IMR-90 (cell line): ENCODE results near the gene COA4. TPM values are rescaled to one million over a fixed set of nuclear protein-coding genes. Genes with fewer than 3 reads are reported as not detected.

Source experiments
- ATAC-seq: fragments of 200-7000 bp; cut with Tn5 transposase; 2 replicates; pipeline ENCODE4 v1.9.1; 2020; ENCODE audit warnings: low read depth, mild to moderate bottlenecking, moderate library complexity
- Bru-seq: library from RNA; stranded (reverse); fragments of 400-500 nt; gene quantifications from one replicate; lab custom pipeline; 2021; lab: Mats Ljungman, UMichigan
- BruChase-seq, 2 experiments: library from RNA; stranded (reverse); fragments of 400-500 nt; gene quantifications; one replicate each; lab custom pipeline; 2021; lab: Mats Ljungman, UMichigan
- BruUV-seq: library from RNA; stranded (reverse); fragments of 400-500 nt; replicated peaks from 2 replicates; lab custom pipeline; 2021; lab: Mats Ljungman, UMichigan
- CTCF ChIA-PET: fragments of 300-600 bp; formaldehyde crosslinking; extraction: SDS; loops from one replicate; lab custom pipeline; 2021; ENCODE audit warnings: antibody characterized with exemption; lab: Yijun Ruan, JAX
- POLR2A ChIA-PET: fragments of 300-600 bp; sonication (Branson Sonifier 250); formaldehyde crosslinking; loops from one replicate; lab custom pipeline; 2022; ENCODE audit warnings: antibody characterized with exemption; ENCODE audit not compliant: unreplicated experiment; lab: Charles Lee
- DNase-seq: peaks from one replicate; pipeline ENCODE4 v3.0.0; 2013
- H2AFZ ChIP-seq: replicated peaks from 2 replicates; pipeline ENCODE3; 2013; ENCODE audit warnings: low read length, mild to moderate bottlenecking; ENCODE audit not compliant: poor library complexity
- H2AK5ac ChIP-seq: 2 replicates; pipeline ENCODE4 v1.6.1; 2013; ENCODE audit warnings: low read depth, low read length, inconsistent platforms
- H2AK9ac ChIP-seq: replicated peaks from 2 replicates; pipeline ENCODE3; 2013; ENCODE audit warnings: mild to moderate bottlenecking, low read depth, low read length, moderate library complexity; ENCODE audit not compliant: poor library complexity
- H2BK120ac ChIP-seq: 2 replicates; pipeline ENCODE4 v1.6.1; 2013; ENCODE audit warnings: low read depth, low read length, inconsistent platforms
- H2BK15ac ChIP-seq: 3 replicates; pipeline ENCODE4 v1.6.1; 2013; ENCODE audit warnings: low read depth, low read length, inconsistent platforms
- H2BK20ac ChIP-seq: 2 replicates; pipeline ENCODE4 v1.6.1; 2013; ENCODE audit warnings: low read depth, mild to moderate bottlenecking, inconsistent platforms, low read length, moderate library complexity
- H2BK5ac ChIP-seq: 2 replicates; pipeline ENCODE4 v1.6.1; 2013; ENCODE audit warnings: mild to moderate bottlenecking, low read depth, low read length, inconsistent platforms; ENCODE audit not compliant: poor library complexity, severe bottlenecking
- H3K14ac ChIP-seq: replicated peaks from 2 replicates; pipeline ENCODE4 v1.6.1; 2013; ENCODE audit warnings: low read depth, low read length, inconsistent platforms
- H3K18ac ChIP-seq: 2 replicates; pipeline ENCODE4 v1.6.1; 2013; ENCODE audit warnings: low read depth, low read length, control low read depth
- H3K23ac ChIP-seq: 2 replicates; pipeline ENCODE4 v1.6.1; 2013; ENCODE audit warnings: low read depth, low read length, inconsistent platforms
- H3K27ac ChIP-seq: 2 replicates; pipeline ENCODE4 v1.5.1; 2013; ENCODE audit warnings: mild to moderate bottlenecking, control low read depth, low read length; ENCODE audit not compliant: insufficient read depth
- H3K27me3 ChIP-seq: 2 replicates; pipeline ENCODE4 v1.6.1; 2013; ENCODE audit warnings: low read length; ENCODE audit not compliant: control insufficient read depth, insufficient read depth
- H3K36me3 ChIP-seq: 2 replicates; pipeline ENCODE4 v1.6.1; 2013; ENCODE audit warnings: low read length, mixed read lengths; ENCODE audit not compliant: control insufficient read depth, insufficient read depth
- H3K4ac ChIP-seq: 2 replicates; pipeline ENCODE4 v1.6.1; 2013; ENCODE audit warnings: low read depth, low read length, inconsistent platforms
- H3K4me1 ChIP-seq: 2 replicates; pipeline ENCODE4 v1.6.1; 2013; ENCODE audit warnings: low read length, mixed read lengths; ENCODE audit not compliant: control insufficient read depth, insufficient read depth
- H3K4me2 ChIP-seq: 2 replicates; pipeline ENCODE4 v1.6.1; 2013; ENCODE audit warnings: low read depth, mild to moderate bottlenecking, control low read depth, low read length, moderate library complexity
- H3K4me3 ChIP-seq: 2 replicates; pipeline ENCODE4 v1.5.1; 2013; ENCODE audit warnings: low read depth, mild to moderate bottlenecking, control low read depth, low read length, moderate library complexity; ENCODE audit not compliant: insufficient read depth
- H3K56ac ChIP-seq: 2 replicates; pipeline ENCODE4 v1.6.1; 2013; ENCODE audit warnings: low read length, inconsistent platforms; ENCODE audit not compliant: insufficient read depth; ENCODE audit errors: extremely low read depth
- H3K79me1 ChIP-seq, 2 experiments: 2 replicates each; pipeline ENCODE4 v1.6.1; 2013; ENCODE audit warnings: low read length in 2 of 2, inconsistent platforms in 1 of 2, low read depth in 1 of 2
- H3K9ac ChIP-seq: 2 replicates; pipeline ENCODE4 v1.6.1; 2013; ENCODE audit warnings: low read depth, low read length, control low read depth
- H3K9me1 ChIP-seq: 2 replicates; pipeline ENCODE4 v1.6.1; 2013; ENCODE audit warnings: low read length, inconsistent platforms; ENCODE audit not compliant: insufficient read depth
- H3K9me3 ChIP-seq: 2 replicates; pipeline ENCODE4 v1.6.1; 2013; ENCODE audit warnings: low read length; ENCODE audit not compliant: control insufficient read depth, insufficient read depth
- H4K20me1 ChIP-seq: 2 replicates; pipeline ENCODE4 v1.6.1; 2013; ENCODE audit warnings: low read length, inconsistent platforms; ENCODE audit not compliant: insufficient read depth
- H4K5ac ChIP-seq: 2 replicates; pipeline ENCODE4 v1.6.1; 2013; ENCODE audit warnings: mild to moderate bottlenecking, low read depth, low read length, control low read depth
- H4K8ac ChIP-seq, 2 experiments: 2 replicates each; pipeline ENCODE4 v1.6.1; 2013; ENCODE audit warnings: low read depth in 2 of 2, low read length in 2 of 2, control low read depth in 1 of 2, inconsistent platforms in 1 of 2
- H4K91ac ChIP-seq: 2 replicates; pipeline ENCODE4 v1.6.1; 2013; ENCODE audit warnings: low read depth, low read length, inconsistent platforms; ENCODE audit not compliant: insufficient read depth
- CHD1 ChIP-seq: IDR thresholded peaks from 2 replicates; pipeline ENCODE4 v1.6.1; 2012; ENCODE audit warnings: low read depth, low read length, improper control_type of control experiment
- FOS ChIP-seq: fragments of 150-350 bp; IDR thresholded peaks from 2 replicates; pipeline ENCODE4 v1.6.1; 2016; ENCODE audit warnings: low read depth, low read length
- MAZ ChIP-seq: IDR thresholded peaks from 2 replicates; pipeline ENCODE4 v1.6.1; 2012; ENCODE audit warnings: low read depth, mild to moderate bottlenecking, low read length, improper control_type of control experiment, moderate library complexity, borderline replicate concordance
- NFE2L2 ChIP-seq: fragments of 150-350 bp; IDR thresholded peaks from 2 replicates; pipeline ENCODE4 v1.6.1; 2016; ENCODE audit warnings: low read depth, mild to moderate bottlenecking, low read length
- POLR2A ChIP-seq: IDR thresholded peaks from 2 replicates; pipeline ENCODE4 v1.6.1; 2012; ENCODE audit warnings: mild to moderate bottlenecking, low read depth, low read length
- RAD21 ChIP-seq: IDR thresholded peaks from 2 replicates; pipeline ENCODE4 v1.6.1; 2012; ENCODE audit warnings: low read length, improper control_type of control experiment
- RFX5 ChIP-seq: IDR thresholded peaks from 2 replicates; pipeline ENCODE4 v1.8.0; 2012; ENCODE audit warnings: low read depth, mild to moderate bottlenecking, low read length, moderate library complexity
- SMC3 ChIP-seq: fragments of 150-350 bp; IDR thresholded peaks from 2 replicates; pipeline ENCODE4 v1.6.1; 2016; ENCODE audit warnings: low read depth, mild to moderate bottlenecking, antibody characterized with exemption, low read length, moderate library complexity
- WGBS, 2 experiments: methylation state at CpG; one replicate each; pipeline versions ENCODE4 v1.1.5 to v1.1.7; 2013; ENCODE audit warnings: missing lambda C conversion rate in 2 of 2; ENCODE audit not compliant: insufficient read length in 1 of 2; ENCODE audit errors: extremely low coverage in 2 of 2; 5-methylcytosine and 5-hydroxymethylcytosine counted together
- dilution Hi-C: fragments of 300-500 bp; cut with HindIII; formaldehyde crosslinking; loops from one replicate; pipeline ENCODE4 v1.14.3; 2018; ENCODE audit warnings: low sequenced_read_pairs; ENCODE audit not compliant: unreplicated experiment
- in situ Hi-C: fragments of 300-500 bp; cut with MboI; formaldehyde crosslinking; loops from 3 replicates; pipeline ENCODE4 v1.14.3; 2019; ENCODE audit warnings: low sequenced_read_pairs, inconsistent platforms, mixed read lengths
- intact Hi-C: fragments of 100-400 bp; cut with micrococcal nuclease; formaldehyde crosslinking; loops from 2 replicates; pipeline ENCODE4 v1.10.0; 2022
- long read RNA-seq: library from polyadenylated mRNA; unstranded; transcript quantifications from one replicate; pipeline ENCODE4 v2.0.0, GENCODE V29; 2021; ENCODE audit not compliant: unreplicated experiment
- polyA plus RNA-seq, 3 experiments: library from polyadenylated mRNA; depleted of rRNA; stranded (reverse); fragments of >200 nt; gene quantifications; 2 replicates each; pipeline ENCODE4 v1.2.3, GENCODE V29; 2012; ENCODE audit warnings: low replicate concordance in 1 of 3
- total RNA-seq: library from RNA; depleted of rRNA; stranded (reverse); fragments of >200 nt; gene quantifications from 2 replicates; pipeline ENCODE4 v1.2.3, GENCODE V29; 2012; rRNA removed
- TF ChIP-seq, protein P1 (sequence below): conservative IDR thresholded peaks from 2 replicates; pipeline ENCODE4 v1.5.1; 2012; ENCODE audit warnings: mild to moderate bottlenecking, low read depth, low read length, improper control_type of control experiment
- TF ChIP-seq, protein P2 (sequence below): fragments of 150-350 bp; IDR thresholded peaks from 2 replicates; pipeline ENCODE4 v1.6.1; 2017; ENCODE audit warnings: mild to moderate bottlenecking, antibody characterized with exemption, low read length, low read depth
- TF ChIP-seq, protein P3 (sequence below): fragments of 150-350 bp; IDR thresholded peaks from 2 replicates; pipeline ENCODE4 v1.6.1; 2016; ENCODE audit warnings: low read depth, mild to moderate bottlenecking, low read length, moderate library complexity, borderline replicate concordance

The COA4 gene
- total RNA-seq (78.0 and 95.5 TPM in 2 replicates), polyA plus RNA-seq (2012; rRNA removed) (97.4 and 117 TPM in 2 replicates), Bru-seq, nascent RNA (percentile 82 among the genes with signal in this experiment), BruChase-seq, experiment 1, labeled RNA remaining after a 6-hour chase (percentile 82 among the genes with signal in this experiment), BruChase-seq, experiment 2, labeled RNA remaining after a 2-hour chase (percentile 75 among the genes with signal in this experiment)
- polyA plus RNA-seq (2012; cell fraction: cytosol; rRNA removed), result 166 and 219 TPM in 2 replicates
- 67.1 and 69.9 TPM in 2 replicates for polyA plus RNA-seq (2012; cell fraction: nucleus; rRNA removed; ENCODE audit: low replicate concordance)
- long read RNA-seq, transcript COA4-201 (2 exons, 960 nt), result major isoform, 17 of 26 reads
- long read RNA-seq, partial matches to known transcripts, result 0 of 26 reads
- long read RNA-seq, other reads (novel, unspliced or antisense), result 9 of 26 reads

DNA sequence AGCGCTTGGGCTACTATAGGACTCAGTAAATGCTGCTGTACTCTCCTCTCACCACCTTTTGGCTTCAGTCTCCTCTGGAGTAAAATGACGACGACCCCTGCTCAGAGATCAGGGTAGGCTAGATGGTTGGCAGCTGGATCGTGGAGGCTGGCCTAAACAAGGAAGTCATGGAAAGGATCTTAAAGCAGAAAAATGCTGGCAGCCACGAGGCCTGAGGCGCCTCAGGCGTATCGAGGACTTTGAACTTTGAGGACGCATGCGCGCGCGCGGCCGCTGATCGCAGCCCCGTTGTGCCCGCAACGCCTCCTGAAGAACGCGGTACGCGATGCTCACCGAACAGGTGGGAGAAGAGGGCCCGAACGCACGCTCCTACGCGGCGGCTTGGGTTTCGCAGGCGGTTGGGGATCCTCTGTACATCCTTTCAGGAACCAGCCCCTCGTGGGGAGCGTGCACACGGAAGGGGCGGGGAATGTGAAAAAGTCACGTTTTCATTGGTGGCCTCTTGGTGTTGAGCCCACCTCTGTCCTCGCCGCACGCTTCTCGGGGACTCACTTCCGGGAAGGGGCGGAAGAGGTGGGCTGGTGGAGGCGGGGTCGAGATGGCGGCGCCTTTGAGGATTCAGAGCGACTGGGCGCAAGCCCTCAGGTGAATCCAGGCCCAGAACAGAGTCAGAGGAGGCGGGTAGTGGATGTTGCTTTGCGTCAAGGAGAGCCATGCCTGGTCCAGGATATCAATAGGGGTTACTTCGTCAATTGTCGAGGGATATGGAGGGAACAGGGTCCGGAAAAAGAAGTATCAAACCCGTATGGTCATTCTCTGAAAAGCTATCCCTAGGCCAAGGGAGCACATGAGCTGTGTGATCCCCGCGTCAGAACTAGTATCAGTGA, at the start of gene COA4, which contains the start of gene PAAF1:
Gene COA4 (minus strand): TSS at position 423 of the 887 bp plus-strand sequence. CDS start 3,468 bp downstream, outside the sequence.
Gene PAAF1 (plus strand): TSS at position 576 of the 887 bp plus-strand sequence. CDS start 23 bp downstream, at position 599.
- no peak within 1 kb of the TSS for H2BK20ac ChIP-seq
- 0% methylated on average over 27 of the region's 57 CpGs; no CpG with 5 or more reads in 1 of the 2 experiments for WGBS, 2 experiments
- H3K4me3 ChIP-seq, result peak within 1 kb of the TSS; percentile 97
- H3K9me3 ChIP-seq, result no peaks in the 10 kb centered on the region
- dilution Hi-C loops, result no loop called here
- peak within 1 kb of the TSS; percentile 57 for H2BK120ac ChIP-seq
- H3K27ac ChIP-seq, result peak within 1 kb of the TSS; percentile 99
- peak within 1 kb of the TSS; percentile 81 for H2AK5ac ChIP-seq
- H3K4me2 ChIP-seq, result peak within 1 kb of the TSS; percentile 97
- H3K4ac ChIP-seq, result peak within 1 kb of the TSS; percentile 93
- peak; percentile 95 for DNase-seq
- peak within 1 kb of the TSS; percentile 90 for H4K91ac ChIP-seq
- peaks cover 13% of the 10 kb centered on the region for H3K36me3 ChIP-seq
- H2AFZ ChIP-seq, result peak within 1 kb of the TSS; percentile 95
- H2AK9ac ChIP-seq, result peak within 1 kb of the TSS; percentile 97
- peak within 1 kb of the TSS; percentile 41; the same call in 1 of the 3 replicates for H2BK15ac ChIP-seq
- peak within 1 kb of the TSS; percentile 97 for H3K14ac ChIP-seq
- peaks cover 3% of the 10 kb centered on the region; the same call in 1 of the 2 replicates for H3K9me1 ChIP-seq
- intact Hi-C loops, result loop anchor here (1.0 to 5.0 kb wide), 2 partner anchors 89 to 116 kb away; partner anchors contain the start of gene MRPL48
- ChIA-PET CTCF (no interaction called here), POLR2A (no interaction called here)
- peak; percentile 97 for ATAC-seq
- peak within 1 kb of the TSS; percentile 99 for H3K9ac ChIP-seq
- H3K4me1 ChIP-seq, result peaks cover 5% of the 10 kb centered on the region
- TSS peak; percentile 67 for BruUV-seq
- peak within 1 kb of the TSS; percentile 89 for H3K18ac ChIP-seq
- peak within 1 kb of the TSS; percentile 94 for H3K56ac ChIP-seq
- no peaks in the 10 kb centered on the region for H3K27me3 ChIP-seq
- peak within 1 kb of the TSS; percentile 91 for H2BK5ac ChIP-seq
- peak within 1 kb of the TSS; percentile 93 to 98 for H4K8ac ChIP-seq
- peak within 1 kb of the TSS; percentile 88 for H3K23ac ChIP-seq
- H3K79me1 ChIP-seq, result peaks cover 33 to 49% of the 10 kb centered on the region in 2 experiments
- H4K5ac ChIP-seq, result peak within 1 kb of the TSS; percentile 98
- H4K20me1 ChIP-seq, result no peaks in the 10 kb centered on the region
- in situ Hi-C loops, result no loop called here
- TF ChIP-seq MAZ (peak; percentile 60; the same call in 1 of the 2 replicates), POLR2A (peak; percentile 68; the same call in 1 of the 2 replicates), RAD21 (no peak), RFX5 (no peak), FOS (no peak), NFE2L2 (no peak), SMC3 (no peak), CHD1 (no peak)
- TF ChIP-seq, protein P1, sequence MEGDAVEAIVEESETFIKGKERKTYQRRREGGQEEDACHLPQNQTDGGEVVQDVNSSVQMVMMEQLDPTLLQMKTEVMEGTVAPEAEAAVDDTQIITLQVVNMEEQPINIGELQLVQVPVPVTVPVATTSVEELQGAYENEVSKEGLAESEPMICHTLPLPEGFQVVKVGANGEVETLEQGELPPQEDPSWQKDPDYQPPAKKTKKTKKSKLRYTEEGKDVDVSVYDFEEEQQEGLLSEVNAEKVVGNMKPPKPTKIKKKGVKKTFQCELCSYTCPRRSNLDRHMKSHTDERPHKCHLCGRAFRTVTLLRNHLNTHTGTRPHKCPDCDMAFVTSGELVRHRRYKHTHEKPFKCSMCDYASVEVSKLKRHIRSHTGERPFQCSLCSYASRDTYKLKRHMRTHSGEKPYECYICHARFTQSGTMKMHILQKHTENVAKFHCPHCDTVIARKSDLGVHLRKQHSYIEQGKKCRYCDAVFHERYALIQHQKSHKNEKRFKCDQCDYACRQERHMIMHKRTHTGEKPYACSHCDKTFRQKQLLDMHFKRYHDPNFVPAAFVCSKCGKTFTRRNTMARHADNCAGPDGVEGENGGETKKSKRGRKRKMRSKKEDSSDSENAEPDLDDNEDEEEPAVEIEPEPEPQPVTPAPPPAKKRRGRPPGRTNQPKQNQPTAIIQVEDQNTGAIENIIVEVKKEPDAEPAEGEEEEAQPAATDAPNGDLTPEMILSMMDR, result no peak
- TF ChIP-seq, protein P2, sequence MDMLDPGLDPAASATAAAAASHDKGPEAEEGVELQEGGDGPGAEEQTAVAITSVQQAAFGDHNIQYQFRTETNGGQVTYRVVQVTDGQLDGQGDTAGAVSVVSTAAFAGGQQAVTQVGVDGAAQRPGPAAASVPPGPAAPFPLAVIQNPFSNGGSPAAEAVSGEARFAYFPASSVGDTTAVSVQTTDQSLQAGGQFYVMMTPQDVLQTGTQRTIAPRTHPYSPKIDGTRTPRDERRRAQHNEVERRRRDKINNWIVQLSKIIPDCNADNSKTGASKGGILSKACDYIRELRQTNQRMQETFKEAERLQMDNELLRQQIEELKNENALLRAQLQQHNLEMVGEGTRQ, result no peak
- TF ChIP-seq, protein P3, sequence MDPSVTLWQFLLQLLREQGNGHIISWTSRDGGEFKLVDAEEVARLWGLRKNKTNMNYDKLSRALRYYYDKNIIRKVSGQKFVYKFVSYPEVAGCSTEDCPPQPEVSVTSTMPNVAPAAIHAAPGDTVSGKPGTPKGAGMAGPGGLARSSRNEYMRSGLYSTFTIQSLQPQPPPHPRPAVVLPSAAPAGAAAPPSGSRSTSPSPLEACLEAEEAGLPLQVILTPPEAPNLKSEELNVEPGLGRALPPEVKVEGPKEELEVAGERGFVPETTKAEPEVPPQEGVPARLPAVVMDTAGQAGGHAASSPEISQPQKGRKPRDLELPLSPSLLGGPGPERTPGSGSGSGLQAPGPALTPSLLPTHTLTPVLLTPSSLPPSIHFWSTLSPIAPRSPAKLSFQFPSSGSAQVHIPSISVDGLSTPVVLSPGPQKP, result no peak
